ENCODE results near the gene CTNND2.

Gene CTNND2

GRCh38 chr5:11054014-11054413 lies 850.2 kb downstream of the CTNND2 start:
- Histone ChIP-seq H3K4me1 (ENCODE audit: control insufficient read depth, low read length) (no peaks in the 10 kb centered on the region), H3K27ac (ENCODE audit: low read depth, low read length) (no peak overlapping the region), H3K4me3 (ENCODE audit: low read length) (no peak overlapping the region), H3K36me3 (ENCODE audit: control insufficient read depth, low read length) (no peaks in the 10 kb centered on the region), H3K4me2 (ENCODE audit: low read length) (no peak overlapping the region), H3K27me3 (ENCODE audit: control insufficient read depth, low read length) (no peaks in the 10 kb centered on the region), H4K20me1 (ENCODE audit: control insufficient read depth, insufficient read depth, low read depth, low read length) (no peaks in the 10 kb centered on the region), H3K9me2 (replicated peaks; ENCODE audit: control insufficient read depth, low read length) (no peaks in the 10 kb centered on the region), H3K9me3 (ENCODE audit: control insufficient read depth, insufficient read depth, low read length) (no peaks in the 10 kb centered on the region), H3K79me2 (ENCODE audit: control insufficient read depth, low read length) (no peaks in the 10 kb centered on the region), H3F3A (ENCODE audit: control insufficient read depth, insufficient read depth) (no peaks in the 10 kb centered on the region)
- no peak for TF ChIP-seq CTCF (IDR thresholded peaks at IDR 0.05; ENCODE audit: low read depth, low read length, poor library complexity, severe bottlenecking)
- TF ChIP-seq EZH2phosphoT487 (IDR thresholded peaks at IDR 0.05; ENCODE audit: borderline replicate concordance, low read length): no peak

GRCh38 chr5:11052871-11053270 lies 851.4 kb downstream of the CTNND2 start:
- Histone ChIP-seq H3K79me2 (ENCODE audit: control insufficient read depth, low read length) (no peaks in the 10 kb centered on the region), H3K4me2 (ENCODE audit: low read length) (no peak overlapping the region), H3K27me3 (ENCODE audit: control insufficient read depth, low read length) (no peaks in the 10 kb centered on the region), H3K36me3 (ENCODE audit: control insufficient read depth, low read length) (no peaks in the 10 kb centered on the region), H3K9me3 (ENCODE audit: control insufficient read depth, insufficient read depth, low read length) (no peaks in the 10 kb centered on the region), H3K4me1 (ENCODE audit: control insufficient read depth, low read length) (no peaks in the 10 kb centered on the region), H3K4me3 (ENCODE audit: low read length) (no peak overlapping the region), H3K27ac (ENCODE audit: low read depth, low read length) (no peak overlapping the region), H3F3A (ENCODE audit: control insufficient read depth, insufficient read depth) (no peaks in the 10 kb centered on the region), H3K9me2 (replicated peaks; ENCODE audit: control insufficient read depth, low read length) (no peaks in the 10 kb centered on the region), H4K20me1 (ENCODE audit: control insufficient read depth, insufficient read depth, low read depth, low read length) (no peaks in the 10 kb centered on the region)
- TF ChIP-seq EZH2phosphoT487 (IDR thresholded peaks at IDR 0.05; ENCODE audit: borderline replicate concordance, low read length) (no peak), CTCF (IDR thresholded peaks at IDR 0.05; ENCODE audit: low read depth, low read length, poor library complexity, severe bottlenecking) (no peak)

- H3K27me3 ChIP-seq (ENCODE audit: control insufficient read depth, low read length): no peaks in the 10 kb centered on the region
- no peaks in the 10 kb centered on the region for H3K36me3 ChIP-seq (ENCODE audit: control insufficient read depth, low read length)
- H3K79me2 ChIP-seq (ENCODE audit: control insufficient read depth, low read length): no peaks in the 10 kb centered on the region
- no peaks in the 10 kb centered on the region for H3K9me2 ChIP-seq (replicated peaks; ENCODE audit: control insufficient read depth, low read length)
- no peaks in the 10 kb centered on the region for H3F3A ChIP-seq (ENCODE audit: control insufficient read depth, insufficient read depth)
- no peaks in the 10 kb centered on the region for H4K20me1 ChIP-seq (ENCODE audit: control insufficient read depth, insufficient read depth, low read depth, low read length)
- no peaks in the 10 kb centered on the region for H3K4me1 ChIP-seq (ENCODE audit: control insufficient read depth, low read length)
- TF ChIP-seq EZH2phosphoT487 (IDR thresholded peaks at IDR 0.05; ENCODE audit: borderline replicate concordance, low read length): no peak
- TF ChIP-seq CTCF (IDR thresholded peaks at IDR 0.05; ENCODE audit: low read depth, low read length, poor library complexity, severe bottlenecking): no peak
- no peak overlapping the region for H3K4me3 ChIP-seq (ENCODE audit: low read length)
- H3K9me3 ChIP-seq (ENCODE audit: control insufficient read depth, insufficient read depth, low read length): no peaks in the 10 kb centered on the region
- H3K27ac ChIP-seq (ENCODE audit: low read depth, low read length): no peak overlapping the region
- H3K4me2 ChIP-seq (ENCODE audit: low read length): no peak overlapping the region
Observed at GRCh38 chr5:11050596-11051304, 853.5 kb downstream of the CTNND2 start.

Measured in DOHH2 (cell line).